Measurements from ENCODE around the gene CYB5R3.
A peak's percentile ranks its signal among the peaks of the same experiment; 100 is the strongest.

DNA sequence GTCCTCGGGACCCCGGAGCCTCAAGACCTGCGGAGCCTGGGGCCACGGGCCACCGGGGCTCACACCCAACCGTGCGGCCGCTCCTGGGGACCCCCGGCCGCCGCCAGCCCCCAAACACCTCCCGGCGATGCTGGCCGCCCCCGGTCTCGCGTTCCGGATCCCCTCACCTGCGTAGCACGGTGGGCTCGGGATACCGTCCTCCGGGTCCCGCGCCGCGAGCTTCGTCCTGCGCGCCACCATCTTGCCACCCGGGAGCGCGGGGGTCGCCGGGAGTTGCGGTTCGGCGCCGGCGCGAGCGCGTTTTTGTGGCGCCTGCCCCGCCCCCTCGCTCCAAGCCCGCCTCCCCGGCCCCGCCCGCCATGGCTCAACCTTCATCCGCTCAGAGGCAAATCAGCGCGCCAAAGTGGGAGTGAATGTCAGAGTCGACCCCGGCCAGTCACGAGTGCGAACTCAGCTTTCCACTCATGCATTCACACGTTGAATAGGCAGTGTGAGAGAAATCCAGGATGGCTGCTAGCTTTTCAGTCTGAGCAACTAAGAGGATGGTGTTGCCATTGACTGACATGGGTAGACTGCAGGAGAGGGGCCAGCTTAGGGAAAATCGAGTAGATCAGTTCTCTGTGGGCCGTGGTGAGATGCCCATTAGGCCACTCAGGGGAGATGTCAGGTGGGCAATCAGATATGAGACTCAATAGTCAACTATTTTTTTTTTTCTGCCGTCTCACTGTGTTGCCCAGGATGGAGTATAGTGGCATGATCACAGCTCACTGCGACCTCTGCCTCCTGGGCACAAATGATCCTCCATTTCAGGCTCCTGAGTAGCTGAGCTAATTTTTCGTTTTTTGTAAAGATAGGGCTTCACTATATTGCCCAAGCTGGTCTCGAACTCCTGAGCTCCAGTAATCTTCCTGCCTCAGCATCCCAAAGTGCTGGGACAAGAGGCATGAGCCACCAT is 67.2 kb downstream of the CYB5R3 start:
- TF ChIP-seq CTCF (IDR thresholded peaks at IDR 0.05; ENCODE audit: insufficient read depth, low read length) (no peak), POLR2AphosphoS5 (IDR thresholded peaks at IDR 0.05; ENCODE audit: low read depth) (peak; percentile 80), GABPA (IDR thresholded peaks at IDR 0.05; ENCODE audit: low read depth) (no peak)
- TF ChIP-seq, protein P1, sequence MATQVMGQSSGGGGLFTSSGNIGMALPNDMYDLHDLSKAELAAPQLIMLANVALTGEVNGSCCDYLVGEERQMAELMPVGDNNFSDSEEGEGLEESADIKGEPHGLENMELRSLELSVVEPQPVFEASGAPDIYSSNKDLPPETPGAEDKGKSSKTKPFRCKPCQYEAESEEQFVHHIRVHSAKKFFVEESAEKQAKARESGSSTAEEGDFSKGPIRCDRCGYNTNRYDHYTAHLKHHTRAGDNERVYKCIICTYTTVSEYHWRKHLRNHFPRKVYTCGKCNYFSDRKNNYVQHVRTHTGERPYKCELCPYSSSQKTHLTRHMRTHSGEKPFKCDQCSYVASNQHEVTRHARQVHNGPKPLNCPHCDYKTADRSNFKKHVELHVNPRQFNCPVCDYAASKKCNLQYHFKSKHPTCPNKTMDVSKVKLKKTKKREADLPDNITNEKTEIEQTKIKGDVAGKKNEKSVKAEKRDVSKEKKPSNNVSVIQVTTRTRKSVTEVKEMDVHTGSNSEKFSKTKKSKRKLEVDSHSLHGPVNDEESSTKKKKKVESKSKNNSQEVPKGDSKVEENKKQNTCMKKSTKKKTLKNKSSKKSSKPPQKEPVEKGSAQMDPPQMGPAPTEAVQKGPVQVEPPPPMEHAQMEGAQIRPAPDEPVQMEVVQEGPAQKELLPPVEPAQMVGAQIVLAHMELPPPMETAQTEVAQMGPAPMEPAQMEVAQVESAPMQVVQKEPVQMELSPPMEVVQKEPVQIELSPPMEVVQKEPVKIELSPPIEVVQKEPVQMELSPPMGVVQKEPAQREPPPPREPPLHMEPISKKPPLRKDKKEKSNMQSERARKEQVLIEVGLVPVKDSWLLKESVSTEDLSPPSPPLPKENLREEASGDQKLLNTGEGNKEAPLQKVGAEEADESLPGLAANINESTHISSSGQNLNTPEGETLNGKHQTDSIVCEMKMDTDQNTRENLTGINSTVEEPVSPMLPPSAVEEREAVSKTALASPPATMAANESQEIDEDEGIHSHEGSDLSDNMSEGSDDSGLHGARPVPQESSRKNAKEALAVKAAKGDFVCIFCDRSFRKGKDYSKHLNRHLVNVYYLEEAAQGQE (IDR thresholded peaks at IDR 0.05; ENCODE audit: insufficient replicate concordance, low read depth), result no peak
